NCI-H446 (cell line): ENCODE data around the gene TACO1.

Experiments used
- DNase-seq, 2 experiments: peaks; one replicate each; lab custom pipeline; 2025; lab: John Stamatoyannopoulos, UW

TACO1 gene

GRCh38 chr17:63601439-63602371, 1.0 kb downstream of the TACO1 start:
- DNase-seq: no peak

GRCh38 chr17:63609816-63610573, 9.3 kb downstream of the TACO1 start:
- DNase-seq: no peak

DNA sequence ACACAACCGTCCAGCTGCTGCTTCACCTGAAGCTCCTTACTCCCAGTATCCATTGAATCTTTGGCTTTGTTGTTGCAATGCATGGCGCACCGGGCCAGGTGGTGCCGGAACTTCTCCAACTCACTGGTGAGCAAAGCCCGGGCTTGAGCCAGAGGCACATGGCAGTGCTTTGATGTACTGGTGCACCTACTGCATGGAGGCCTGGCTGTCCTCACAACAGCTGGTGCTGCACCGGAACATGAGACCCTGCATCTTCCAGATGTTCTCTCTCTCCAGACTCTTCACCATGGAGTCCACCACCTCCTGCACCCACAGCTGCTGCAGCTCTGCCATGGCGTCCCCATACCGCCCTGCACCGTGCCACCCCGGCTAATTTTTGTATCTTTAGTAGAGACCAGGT, 10.2 kb downstream of the TACO1 start:
- no peak for DNase-seq

- no peak for DNase-seq
Observed at GRCh38 chr17:63611354-63611753, 10.7 kb downstream of the TACO1 start.

DNA sequence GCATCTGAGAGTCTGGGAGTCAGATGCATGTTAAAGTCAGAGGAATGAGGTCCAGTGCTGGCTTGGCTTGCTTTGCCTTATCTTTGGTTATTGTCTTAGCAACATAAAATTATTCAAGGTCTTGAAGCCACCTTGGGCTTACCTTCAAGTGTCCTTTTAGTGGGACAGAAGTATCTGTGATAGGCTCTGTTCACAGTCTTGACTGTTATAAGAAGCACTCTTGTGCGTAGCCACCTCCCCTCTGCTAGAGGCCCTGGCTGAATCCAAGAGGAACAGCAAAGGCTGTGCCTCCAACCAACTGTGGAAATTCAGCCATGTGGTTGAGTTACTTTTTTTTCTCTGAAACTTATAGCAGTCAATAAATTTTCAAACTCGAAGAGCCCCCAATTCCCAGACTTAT, 13.0 kb downstream of the TACO1 start:
- DNase-seq: no peak

DNA sequence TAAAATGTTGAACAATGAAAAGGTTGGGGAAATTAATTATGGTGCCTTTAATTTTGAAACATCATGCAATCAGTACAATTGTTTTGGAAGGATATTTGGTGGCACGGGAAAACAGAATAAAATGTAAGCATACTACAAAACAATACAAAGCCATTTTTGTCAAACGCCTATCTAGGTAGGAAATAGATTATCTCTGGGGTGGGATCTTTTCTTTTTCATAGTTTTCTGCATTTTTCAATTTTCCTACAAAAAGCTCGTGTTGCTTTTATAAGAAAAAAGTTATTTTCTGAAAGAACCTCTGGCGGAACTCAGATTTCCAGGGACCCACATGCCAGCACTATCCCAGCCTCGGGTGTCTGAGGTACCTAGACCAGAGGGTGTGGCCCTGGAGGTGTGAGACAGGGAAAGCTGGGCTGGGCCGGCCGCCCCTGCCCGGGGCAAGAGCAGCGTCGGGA, 20.6 kb downstream of the TACO1 start:
- DNase-seq: no peak

GRCh38 chr17:63621684-63622573, 21.2 kb downstream of the TACO1 start, which contains the start of gene MAP3K3:
Gene MAP3K3, plus strand, starts transcription at chr17:63622417. Its CDS starts 343 bp downstream, at chr17:63622760.
- peak; percentile 99 for DNase-seq

DNA sequence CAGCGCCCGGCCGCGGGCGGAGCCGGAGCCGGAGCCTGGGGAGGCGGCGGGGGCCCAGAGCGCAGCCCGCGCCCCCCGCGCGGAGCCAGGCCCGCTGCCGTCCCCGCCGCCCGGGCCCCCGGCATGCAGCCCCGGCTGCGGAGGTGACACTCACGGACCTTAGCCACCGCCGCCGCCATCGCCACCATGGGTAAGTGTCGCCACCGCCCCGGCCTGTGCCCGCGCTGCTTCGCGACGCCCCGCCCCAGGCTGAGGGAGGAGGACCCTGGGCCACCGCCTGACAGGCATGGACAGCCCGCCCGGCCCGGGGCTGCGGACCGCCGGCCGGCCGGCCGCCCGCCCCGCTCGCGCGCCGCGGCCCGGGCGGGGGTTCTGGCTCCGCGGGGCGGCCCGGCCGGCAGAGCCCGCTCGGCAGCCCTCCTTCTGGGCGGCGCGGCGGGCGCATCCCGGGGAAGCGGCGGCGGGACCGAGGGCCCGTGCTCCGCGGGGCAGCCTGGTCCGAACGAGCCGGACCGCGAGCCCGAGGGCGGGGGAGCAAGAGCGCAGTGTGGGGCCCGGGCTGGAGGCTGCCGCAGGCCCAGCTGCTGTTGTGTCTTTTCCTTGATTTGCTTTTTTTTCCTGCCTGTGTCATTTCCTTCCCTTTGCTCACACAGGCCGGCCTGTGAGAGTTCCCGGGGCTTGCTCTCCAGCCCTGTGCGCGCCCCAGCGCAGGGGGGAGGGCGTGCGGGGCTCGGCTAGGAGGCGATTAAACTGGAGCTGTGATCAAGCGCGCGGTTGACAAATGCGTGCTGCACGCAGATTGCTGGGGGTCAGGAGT, 22.1 kb downstream of the TACO1 start:
- DNase-seq: peak in 1 of 2 experiments; percentile 20

GRCh38 chr17:63623786-63624530, 23.3 kb downstream of the TACO1 start:
- DNase-seq: no peak

DNA sequence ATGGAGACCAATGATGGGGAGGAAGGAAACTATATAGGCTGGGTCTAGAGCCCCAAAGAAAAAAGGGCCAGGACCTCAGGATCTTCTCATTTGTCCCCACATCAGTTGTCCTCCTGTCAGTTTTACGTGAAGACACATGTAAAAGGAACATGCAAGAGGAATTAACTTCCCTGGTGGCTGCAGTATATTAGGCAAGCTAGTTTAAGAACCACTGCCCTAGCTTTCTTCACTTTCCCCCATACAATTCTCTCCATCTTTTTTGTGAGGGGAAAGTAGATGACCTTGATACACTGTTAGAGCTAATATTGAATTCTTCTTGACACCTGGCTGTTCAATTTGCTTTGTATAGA, 23.8 kb downstream of the TACO1 start:
- DNase-seq: no peak

DNA sequence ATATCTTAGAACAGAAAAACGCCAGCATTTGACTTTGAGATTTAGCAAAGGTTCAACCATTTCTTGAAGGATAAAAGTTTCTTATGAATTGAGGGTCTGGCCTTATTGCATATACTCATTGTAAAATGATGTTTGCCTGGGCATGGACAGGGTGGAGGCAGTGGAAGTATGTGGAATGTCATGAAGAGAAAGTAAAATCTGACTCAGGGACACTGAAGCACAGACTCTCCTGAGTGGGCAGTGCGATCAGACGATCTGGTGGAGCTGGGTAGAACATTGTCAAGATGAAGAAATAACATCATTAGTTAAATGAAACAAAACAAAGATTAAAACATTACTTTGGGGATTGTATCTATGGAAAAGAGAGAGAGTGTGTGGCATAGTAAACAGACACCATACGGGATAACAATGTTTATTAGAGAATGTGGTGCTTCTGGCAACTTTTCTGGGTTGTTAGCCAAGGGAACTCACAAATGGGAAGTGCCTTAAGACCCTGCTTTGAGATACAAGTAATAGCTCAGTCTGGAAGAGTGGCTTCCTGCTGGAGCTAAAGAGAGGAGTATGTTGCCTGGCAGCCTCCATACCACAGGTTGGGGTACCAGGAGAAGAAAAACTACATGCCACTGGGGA, 26.0 kb downstream of the TACO1 start:
- no peak for DNase-seq

DNA sequence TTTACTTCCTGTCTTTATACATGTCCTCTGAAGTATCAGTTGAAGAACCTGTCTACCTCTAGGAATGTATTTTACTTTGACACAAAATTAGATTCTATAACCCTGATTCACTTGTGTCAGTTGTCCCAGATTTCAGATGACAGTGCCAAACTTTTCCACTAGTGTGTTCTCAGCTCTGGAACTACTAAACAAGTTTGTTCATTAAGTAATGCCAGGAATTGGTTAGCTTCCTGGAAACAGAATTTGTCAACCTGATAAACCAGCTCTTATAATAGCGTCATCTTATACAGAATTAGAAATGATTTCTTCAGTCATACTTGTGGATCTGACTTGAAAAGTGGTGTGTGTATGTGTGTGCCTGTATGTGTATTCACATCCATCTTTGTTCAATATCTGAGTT, 28.9 kb downstream of the TACO1 start:
- no peak for DNase-seq

GRCh38 chr17:63631062-63631461, 30.4 kb downstream of the TACO1 start:
- no peak for DNase-seq

GRCh38 chr17:63631626-63632025, 30.9 kb downstream of the TACO1 start:
- DNase-seq: no peak

- no peak for DNase-seq
Observed at GRCh38 chr17:63633742-63634141, 33.0 kb downstream of the TACO1 start.

DNA sequence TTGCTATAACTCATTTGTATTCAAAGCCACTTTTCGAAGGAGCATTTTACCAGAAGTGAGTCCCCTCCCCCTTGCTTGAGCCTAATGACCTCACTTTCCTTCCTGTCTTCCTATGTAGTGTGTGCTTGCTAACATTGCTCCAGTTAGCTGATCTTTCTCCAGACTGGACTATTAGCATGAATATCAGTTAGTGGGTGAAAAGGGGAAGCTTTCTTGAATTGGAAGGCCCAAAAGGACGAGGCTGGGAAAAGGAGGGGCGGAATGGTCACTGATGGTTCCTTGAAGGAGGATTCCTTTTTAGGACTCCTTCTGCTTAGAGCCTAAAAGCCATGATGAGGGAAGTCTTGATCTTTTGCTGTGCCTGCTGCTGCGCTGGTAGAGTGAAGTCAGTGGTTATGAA, 33.5 kb downstream of the TACO1 start:
- no peak for DNase-seq

GRCh38 chr17:63634816-63635215, 34.1 kb downstream of the TACO1 start:
- no peak for DNase-seq

DNA sequence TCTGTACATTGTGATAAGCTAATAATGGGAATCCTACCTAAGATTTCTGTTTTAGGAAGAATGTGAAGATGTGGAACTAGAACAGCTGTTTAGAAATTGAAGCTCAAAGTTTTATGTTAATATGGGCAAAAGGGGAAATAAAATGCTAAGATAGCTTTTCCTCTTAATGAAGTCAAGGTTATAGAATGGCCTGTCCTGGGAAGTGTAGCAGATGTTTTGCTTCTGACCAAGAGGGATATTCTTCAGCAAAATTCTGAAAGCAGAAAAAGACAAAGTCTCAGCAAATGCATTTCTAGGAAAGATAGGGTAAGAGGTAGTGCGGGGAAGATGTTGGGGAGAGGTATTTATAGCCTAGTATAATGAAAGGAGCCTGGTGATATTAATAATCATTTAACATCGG, 34.6 kb downstream of the TACO1 start:
- DNase-seq: no peak

- DNase-seq: peak; percentile 24 to 30
Observed at GRCh38 chr17:63635787-63636186, 35.1 kb downstream of the TACO1 start.

- DNase-seq: no peak
Observed at GRCh38 chr17:63639125-63639524, 38.4 kb downstream of the TACO1 start.
